ENCODE data around the gene RBM47.
"Not testable (repeated sequence)": the region's sequence is repeated elsewhere in the genome, so short reads cannot be mapped to it uniquely, and the experiment has no call there.

RBM47 gene

DNA sequence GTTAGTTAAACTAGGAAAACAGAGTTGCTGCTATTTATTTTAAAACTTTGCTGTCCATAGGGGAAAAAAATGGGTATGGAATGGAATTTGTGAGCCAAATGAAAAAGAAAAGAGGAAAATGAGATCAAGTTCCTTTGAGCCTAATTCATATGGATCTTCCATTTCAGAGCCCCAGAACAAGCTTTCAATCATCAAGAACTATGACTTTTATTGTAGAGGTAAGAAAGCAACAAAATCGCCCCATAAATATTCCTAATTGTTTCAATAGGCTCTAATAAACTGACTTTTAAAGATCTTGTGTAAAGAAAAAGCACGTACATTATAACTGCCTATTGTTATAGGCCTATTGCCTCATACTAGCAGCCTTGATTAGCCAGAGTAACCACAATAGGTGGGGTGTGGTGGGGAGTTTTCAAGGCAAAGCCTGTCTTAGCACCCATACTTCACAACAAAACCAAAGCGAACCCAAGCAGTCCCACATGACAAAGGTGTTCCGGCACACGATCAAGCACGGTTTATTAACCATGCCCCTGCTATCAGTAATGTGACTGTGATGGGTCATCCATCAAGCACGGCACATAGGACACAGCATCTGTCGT is 44.4 kb downstream of the RBM47 start:
- no peak for DNase-seq

DNA sequence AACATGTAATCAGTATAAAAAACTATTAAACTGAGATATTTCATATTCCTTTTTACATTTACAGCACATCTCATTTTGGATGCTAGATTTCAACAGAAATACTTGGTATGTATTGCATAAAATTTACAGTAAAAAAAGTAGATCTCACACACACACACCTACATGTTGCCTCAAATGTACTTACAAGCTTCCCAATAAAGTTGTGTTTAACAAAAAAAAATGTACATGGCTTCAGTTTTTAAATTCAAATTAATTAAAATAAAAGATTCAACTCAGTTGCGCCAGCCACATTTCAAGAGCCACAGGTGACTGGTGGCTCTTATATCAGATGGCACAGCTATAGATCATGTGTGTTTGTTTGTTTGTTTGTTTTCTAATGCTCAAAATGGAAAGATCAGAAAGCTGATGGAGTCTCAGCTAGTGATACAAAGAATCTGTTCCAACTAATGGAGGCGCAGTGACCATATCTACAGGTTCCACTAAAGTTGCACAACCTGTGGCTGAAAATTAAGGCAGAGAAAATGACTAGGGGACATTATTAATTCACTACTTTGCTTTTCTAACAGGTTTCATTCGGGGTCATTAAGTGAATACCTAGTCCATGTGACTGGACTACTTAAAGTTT is 45.0 kb downstream of the RBM47 start:
- no peak for DNase-seq

DNA sequence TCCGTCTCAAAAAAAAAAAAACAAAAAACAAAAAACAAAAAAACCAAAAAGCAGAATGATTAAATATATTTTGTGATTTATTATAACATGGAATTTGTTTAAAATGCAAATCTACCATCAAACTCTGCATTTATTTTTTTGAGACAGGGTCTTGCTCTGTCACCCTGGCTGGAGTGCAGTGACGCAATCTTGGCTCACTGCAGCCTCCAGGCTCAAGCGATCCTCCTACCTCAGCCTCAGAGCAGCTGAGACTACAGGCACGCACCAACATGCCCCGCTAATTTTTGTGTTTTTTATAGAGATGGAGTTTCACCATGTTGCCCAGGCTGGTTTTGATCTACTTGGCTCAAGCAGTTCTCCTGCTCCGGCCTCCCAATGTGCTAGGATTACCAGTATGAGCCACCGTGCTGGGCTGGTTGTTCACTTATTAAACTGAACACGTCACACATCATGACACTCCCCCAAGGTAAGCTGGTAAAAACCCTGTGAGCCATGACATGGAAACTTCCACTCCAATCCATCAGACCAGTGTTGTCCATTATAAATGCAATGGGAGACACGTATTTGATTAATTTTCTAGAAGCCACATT is 45.7 kb downstream of the RBM47 start:
- no peak for DNase-seq

DNA sequence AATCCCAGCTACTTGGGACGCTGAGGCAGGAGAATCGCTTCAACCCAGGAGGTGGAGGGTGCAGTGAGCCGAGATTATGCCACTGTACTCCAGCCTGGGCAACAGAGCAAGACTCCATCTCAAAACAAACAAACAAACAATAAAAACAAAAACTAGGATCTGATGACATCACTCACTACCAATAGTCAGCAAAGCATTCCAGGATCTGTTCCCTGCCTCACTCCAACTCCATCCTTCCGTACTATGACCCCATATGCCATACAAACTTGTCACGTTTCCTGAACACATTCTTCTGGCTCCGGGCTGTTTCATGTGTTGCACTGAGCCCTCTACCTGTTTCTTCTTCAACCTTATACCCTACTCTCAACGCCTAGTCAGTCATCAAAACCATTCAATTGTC is 47.3 kb downstream of the RBM47 start:
- no peak for DNase-seq

DNA sequence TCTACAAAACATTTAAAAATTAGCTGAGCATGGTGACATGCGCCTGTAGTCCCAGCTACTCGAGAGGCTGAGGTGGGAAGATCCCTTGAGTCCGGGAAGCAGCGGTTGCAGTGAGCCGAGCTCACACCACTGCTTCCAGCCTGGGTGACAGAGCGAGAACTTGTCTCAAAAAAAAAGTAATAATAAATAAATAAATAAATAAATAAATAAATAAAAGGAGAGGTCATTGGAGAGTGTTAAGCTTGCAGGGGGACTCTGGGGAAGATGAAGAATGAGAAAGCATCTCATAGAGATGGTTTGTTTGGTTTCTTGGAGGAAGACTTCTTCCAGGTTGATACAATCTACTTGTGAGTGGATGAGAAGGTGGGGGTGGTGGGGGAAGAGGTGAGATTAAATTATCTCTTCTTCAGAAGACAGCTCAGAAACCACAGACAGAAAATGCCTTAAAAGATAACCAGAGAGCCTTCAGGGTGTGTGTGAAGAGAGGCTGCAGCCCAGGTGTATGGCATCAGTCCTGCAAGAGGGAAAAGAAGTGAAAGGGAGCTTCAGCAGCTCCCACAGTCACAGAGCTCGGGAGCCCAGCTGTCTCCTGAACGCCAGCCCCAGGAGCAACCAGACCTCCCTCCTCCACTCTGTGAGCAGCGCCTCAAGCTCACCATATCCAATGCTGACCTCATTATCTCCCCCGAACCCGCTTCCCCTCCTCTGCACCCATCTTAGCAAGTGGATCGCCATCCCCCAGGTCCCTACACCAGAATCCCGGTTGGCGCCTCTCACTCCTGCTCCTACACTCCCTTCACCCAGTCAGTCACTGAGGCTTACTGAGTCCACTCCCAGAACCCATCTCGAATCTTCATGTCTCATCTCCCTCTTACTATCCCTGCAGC is 48.2 kb downstream of the RBM47 start:
- no peak for DNase-seq

DNA sequence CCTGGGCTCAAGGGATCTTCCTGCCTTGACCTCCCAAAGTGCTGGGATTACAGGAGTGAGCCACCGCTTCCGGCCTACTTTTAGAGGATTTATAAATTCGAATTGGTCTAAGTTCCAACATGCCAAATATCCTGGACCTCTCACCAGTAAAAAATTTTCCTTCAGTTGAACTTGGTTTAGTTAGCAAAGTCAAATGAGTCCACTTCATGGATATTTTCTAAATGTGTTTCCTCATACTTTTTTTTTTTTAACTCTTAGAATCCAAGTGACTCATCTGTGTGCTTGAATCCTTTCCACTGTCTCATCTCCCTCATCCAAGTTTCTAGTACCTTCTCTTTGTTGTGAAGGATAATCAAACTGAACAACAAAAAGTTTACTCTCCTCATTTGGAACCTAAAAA is 49.7 kb downstream of the RBM47 start:
- DNase-seq: no peak

DNA sequence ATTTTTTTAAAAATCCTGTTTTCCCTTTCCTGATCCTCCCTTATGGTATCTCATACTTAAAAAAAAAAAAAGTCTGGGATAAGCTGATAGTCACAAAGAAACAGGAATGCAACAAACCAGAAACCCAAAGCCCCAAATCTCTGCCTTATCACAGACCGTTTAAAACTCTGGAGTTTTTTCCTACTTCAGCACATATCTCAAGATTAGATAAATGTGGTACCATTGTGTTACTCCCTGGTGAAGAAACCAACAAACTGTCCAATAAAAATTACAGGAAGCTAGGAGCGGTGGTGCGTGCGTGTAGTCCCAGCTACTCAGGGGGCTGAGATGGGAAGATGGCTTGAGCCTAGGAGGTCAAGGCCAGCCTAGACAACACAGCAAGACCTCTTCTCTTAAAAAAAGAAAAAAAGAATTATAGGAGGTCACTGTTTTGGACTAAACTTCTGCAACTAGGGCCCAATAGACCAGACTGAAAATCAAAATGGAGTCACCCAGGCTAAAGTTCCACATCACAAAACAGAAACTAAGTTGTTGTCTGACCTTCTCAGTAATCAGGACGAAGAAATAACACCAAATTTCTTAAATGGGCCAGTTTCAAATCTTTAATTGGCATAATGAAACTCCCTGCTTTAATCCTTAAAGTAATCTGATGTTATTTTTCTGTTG is 51.9 kb downstream of the RBM47 start:
- DNase-seq: no peak

DNA sequence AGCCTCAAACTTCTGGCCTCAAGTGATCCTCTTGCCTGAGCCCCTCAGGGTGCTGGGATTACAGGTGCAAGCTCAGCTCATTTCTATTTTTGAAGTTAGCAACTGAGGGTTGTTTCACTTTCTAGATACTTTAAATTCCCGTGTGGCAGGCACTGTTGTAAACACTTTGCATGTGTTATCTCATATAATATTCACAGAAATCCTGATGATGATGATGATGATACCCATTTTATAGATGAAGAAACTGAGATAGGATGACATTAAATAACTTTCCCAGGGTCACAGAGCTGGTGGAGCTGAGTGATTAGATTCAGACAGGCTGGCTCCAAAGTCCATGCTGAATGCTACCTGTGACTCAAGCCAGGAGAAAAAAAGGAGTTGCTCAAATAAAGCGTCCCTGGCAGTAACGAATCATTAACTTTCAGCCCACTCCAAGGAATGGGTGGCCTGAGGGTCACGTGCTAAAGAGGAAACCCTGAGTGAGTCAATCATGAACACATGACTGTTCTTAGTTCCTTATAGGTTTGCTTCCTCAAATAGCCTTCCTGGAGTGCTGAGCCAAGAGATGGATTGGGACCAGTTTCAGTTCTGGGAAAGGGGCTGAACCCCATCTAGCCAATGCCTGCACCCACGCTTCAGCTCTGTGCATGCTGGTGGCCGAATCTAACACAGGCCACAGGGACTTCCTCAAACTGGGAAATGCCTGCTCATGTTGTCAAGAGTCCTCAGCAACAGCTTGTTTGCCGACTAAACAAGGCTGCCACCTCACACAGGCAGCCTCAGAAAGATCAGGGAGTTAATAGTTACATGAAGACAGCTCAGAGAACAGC is 52.8 kb downstream of the RBM47 start:
- DNase-seq: no peak

DNA sequence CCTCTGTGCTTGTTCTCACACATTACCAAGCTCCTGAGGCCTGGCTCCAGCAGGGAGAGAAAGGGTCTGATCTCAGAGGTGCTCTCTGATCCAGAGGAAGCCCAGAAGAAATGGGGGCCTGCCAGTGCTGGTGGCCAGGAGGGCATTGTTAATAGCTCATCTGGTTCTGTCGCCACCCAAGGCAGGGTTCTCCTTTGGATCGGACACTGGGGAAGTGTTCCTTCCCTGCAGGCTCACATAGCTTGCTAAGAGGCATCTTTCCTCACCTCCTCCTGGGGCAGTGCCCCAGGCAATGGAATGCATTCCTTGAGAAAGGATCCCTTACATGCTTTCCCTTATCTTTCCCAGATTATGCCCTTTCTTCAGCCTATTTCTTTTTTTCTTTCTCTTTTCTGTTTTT is 53.8 kb downstream of the RBM47 start:
- no peak for DNase-seq

DNA sequence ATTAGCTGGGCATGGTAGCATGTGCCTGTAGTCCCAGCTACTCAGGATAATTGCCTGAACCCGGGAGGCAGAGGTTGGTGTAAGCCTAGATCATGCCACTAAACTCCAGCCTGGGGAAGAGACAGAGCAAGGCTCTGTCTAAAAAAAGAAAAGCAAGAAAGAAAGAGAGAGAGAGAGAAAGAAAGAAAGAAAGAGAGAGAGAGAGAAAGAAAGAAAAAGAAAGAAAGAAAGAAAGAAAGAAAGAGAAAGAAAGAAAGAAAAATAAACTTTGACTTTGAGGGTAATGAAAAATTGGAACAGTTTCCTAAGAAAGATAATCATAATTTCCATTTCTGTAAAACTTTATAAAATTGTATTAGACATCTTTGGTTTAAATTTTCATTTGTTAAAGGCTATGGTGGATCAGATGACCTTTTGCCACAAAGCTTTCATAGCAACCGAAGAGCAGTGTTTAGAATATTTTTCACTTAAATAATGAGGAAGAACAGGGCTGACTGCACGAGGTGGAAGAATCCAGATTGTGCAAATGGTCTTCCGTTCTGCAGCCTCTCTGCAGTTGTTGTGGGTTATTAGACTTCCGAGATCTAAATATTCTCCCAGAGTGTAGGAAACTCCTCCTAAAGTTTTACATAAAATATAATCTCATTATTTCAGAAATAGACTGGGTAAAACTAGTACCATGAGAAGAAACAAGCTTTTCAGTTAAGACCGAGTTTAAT is 55.9 kb downstream of the RBM47 start:
- DNase-seq: no peak

DNA sequence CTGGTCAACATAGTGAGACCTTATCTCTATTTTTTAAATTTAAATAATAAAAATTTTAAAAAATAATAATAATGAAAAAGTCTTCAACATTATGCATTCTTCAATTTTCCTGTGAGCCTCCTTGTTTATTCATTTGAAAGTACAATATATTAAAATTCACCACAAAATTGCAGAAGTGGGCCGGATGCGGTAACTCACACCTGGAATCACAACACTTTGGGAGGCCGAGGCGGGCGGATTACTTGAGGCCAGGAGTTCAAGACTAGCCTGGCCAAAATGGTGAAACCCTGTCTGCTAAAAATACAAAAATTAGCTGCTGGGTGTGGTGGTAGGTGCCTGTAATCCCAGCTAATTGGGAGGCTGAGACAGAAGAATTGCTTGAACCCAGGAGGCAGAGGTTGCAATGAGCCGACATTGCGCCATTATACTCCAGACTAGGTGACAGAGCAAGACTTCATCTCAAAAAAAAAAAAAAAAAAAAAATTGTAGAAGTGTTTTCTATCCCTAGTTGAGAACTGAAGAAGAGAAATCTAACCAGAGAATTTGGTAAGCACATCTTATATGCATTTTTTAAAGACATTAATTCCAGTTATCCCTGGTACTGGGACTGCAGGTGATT is 56.9 kb downstream of the RBM47 start:
- no peak for DNase-seq

DNA sequence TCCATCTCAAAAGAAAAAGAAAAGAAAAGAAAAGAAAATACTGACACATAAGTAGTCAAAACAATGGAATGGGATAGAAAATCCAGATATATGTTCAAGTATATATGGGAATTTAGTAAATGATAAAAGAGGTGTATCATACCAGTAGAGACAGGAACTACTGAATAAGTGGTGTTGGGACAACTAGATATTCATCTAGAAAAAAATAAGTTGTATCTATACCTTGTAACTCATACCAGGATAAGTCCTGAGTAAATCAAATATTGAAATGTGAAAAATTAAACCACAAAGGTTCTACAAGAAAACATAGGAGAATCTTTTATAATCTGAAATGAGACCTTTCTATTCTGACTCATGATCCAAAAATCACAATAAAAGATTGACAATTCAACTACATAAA is 58.5 kb downstream of the RBM47 start:
- no peak for DNase-seq

DNA sequence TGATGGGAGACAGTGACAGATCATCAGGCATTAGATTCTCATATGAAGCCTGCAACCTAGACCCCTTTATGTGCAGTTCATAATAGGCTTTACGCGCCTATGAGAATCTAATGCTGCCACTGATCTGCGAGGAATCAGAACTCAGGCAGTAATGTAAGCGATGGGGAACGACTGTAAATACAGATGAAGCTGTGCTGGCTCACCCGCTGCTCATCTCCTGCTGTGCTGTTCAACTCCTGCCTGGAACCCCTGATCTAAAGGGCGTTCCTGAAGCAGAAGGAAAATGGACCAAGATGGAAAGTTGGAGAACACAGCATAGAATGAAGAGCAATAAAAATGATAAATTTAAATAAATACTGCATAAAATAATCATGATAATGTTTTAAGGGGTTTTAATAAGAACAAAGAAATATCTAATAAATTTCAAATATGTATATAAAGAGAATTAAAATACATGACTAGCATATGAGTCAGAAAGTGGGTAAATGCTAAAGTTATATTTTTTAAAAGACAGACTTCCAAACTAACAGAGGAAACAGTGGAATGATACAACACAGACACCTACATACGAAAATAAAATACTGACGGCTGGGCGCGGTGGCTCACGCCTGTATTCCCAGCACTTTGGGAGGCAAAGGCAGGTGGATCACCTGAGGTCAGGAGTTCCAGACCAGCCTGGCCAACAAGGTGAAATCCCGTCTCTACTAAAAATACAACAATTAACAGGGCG is 59.2 kb downstream of the RBM47 start:
- DNase-seq: no peak

DNA sequence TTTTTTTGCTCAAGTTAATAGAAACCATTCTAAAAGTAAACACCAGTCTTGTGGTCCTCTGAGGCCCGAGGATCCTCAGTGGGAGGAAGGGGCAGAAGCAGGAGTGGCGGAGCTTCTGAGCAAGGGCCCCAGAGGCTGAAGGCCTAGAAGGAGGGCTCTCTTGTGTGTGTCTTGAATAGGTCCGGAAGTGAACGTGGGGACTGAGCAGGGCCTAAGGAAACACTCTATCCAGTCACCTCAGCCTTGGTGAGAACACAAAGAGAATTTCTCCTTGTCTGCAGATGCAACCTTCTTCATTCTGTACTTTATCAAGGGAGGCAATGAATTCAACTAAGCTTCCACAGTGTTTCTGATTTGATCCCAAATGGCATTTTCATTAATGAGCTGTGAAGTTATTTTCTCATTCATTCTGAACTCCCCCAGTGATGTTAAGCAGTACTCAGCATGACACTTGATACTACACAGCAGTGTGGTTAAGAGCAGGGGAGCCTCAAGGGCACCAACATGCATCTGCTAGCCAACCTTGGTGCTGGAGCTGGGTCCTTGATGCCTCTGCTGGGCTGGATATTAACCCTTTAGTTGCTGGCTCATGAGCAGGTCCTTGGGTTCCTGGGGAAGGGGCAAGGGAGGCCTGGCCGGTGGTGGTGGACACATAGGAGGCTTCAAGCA is 64.7 kb downstream of the RBM47 start:
- DNase-seq: no peak

DNA sequence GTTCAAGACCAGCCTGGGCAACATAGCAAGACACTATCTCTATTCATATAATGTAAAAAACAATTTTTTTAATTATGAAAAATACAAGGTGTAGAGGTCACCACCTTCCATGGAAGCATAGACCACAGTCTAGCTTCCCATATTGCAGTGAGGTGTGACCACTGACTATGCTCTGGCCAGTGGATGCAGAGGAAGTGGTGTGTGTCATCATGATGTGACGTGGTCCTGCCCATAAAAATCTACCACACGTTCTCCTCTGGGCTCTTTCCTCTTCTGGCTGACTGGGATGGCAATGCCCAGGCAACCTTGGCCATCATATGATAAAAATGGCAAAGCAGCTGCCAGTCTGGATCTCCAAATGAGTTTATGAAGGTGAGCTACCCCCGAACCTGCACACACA is 65.7 kb downstream of the RBM47 start:
- no peak for DNase-seq

DNA sequence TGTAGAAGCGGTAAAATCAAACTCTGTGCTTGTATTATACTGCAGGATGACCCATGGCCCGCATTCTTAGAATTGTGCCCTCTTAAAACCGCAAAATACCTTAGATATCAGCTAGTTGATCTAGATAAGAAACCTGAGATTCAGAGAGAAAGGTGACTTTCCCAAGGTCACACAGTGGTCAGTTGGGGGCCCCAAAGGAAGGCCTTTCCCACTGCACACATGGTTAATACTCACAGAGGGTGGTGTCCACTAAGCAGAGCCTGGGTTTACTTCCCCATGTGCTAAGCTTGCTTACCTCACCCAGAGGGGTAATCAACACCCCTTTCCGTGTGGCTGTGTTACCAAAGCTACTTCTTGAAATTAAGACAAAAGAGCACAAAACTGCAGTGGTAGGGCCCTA is 66.3 kb downstream of the RBM47 start:
- DNase-seq: no peak

DNA sequence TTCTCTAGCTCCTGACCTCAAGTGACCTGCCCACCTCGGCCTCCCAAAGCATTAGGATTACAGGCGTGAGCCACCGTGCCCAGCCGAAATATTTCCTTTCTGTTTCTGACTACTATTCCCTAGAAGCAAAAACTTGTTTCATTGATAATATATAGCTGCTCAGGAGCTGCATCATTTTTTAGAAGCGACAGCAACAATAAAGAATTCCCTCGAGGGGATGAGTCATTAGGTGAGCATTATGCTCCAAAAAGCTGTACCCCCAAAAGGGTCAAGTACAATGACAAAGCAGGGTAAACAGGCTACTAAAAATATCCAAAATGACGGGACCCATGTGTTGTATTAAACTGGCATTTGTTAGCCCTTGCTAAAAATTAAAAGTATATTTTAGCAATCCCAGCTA is 67.0 kb downstream of the RBM47 start:
- DNase-seq: no peak

DNA sequence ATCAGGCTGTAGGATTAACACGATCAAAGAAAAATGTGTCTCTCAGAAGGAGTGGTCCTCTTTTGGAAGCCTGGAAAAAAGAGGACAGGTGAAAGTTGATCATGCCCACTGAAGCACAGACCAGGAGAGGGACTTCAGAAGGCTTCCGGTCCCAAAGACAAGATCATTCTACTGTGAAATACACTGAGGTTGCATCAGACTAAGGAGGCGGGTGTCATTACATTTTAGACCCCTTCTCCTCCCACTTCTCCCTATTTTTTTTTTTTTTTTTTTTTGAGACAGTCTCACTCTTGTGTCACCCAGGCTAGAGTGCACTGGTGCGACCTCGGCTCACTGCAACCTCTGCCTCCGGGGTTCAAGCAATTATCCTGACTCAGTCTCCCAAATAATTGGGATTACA is 67.5 kb downstream of the RBM47 start:
- no peak for DNase-seq

DNA sequence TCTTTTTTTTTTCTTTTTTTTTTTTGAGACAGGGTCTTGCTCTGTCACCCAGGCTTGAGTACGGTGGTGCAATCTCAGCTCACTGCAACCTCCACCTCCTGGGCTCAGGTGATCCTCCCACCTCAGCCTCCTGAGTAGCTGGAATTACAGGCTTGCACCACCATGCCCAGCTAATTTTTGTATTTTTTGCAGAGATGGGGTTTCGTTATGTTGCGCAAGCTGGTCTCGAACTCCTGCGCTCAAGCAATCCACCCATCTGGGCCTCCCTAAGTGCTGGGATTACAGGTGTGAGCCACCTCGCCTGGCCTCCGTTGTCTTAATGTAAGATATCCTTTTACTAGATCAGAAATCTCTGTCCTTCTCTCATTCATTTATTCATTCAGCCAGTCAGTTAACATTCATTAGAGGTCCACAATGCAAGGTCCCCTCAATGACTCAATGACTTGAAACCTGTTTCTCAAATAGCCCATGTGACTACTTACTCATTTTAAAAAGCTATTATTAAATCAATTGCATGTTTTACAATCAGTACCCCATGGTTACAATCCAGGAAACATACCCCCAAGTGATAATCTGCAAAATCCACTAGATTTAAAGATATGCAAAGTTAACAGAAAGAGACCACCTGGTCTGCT is 68.0 kb downstream of the RBM47 start:
- not testable (repeated sequence) for DNase-seq
